NCI-H2081 treated with DMSO at 0.1 percent for 48 hours (cell line): ENCODE results near the gene SPIRE1.
"Not testable (repeated sequence)": the region's sequence is repeated elsewhere in the genome, so short reads cannot be mapped to it uniquely, and the experiment has no call there.

ENCODE experiments used
- DNase-seq: peaks from one replicate; lab custom pipeline; 2025; lab: John Stamatoyannopoulos, UW

SPIRE1 gene

GRCh38 chr18:12411456-12411855, 246.5 kb downstream of the SPIRE1 start:
- no peak for DNase-seq

- not testable (repeated sequence) for DNase-seq
Measured at GRCh38 chr18:12410747-12411146, 247.2 kb downstream of the SPIRE1 start.

GRCh38 chr18:12410081-12410481, 247.8 kb downstream of the SPIRE1 start:
- DNase-seq, result no peak

GRCh38 chr18:12409469-12409868, 248.4 kb downstream of the SPIRE1 start:
- no peak for DNase-seq

- no peak for DNase-seq
Measured at GRCh38 chr18:12408247-12408869, 249.5 kb downstream of the SPIRE1 start.

GRCh38 chr18:12406371-12407111, 251.4 kb downstream of the SPIRE1 start:
- DNase-seq, result no peak

GRCh38 chr18:12405066-12405465, 252.8 kb downstream of the SPIRE1 start:
- no peak for DNase-seq

GRCh38 chr18:12403601-12404506, 254.1 kb downstream of the SPIRE1 start:
- no peak for DNase-seq

GRCh38 chr18:12401881-12402280, 256.0 kb downstream of the SPIRE1 start:
- no peak for DNase-seq

GRCh38 chr18:12399231-12399630, 258.7 kb downstream of the SPIRE1 start:
- DNase-seq, result no peak

- no peak for DNase-seq
Measured at GRCh38 chr18:12398625-12399024, 259.3 kb downstream of the SPIRE1 start.

GRCh38 chr18:12397793-12398192, 260.1 kb downstream of the SPIRE1 start:
- DNase-seq, result no peak

- no peak for DNase-seq
Measured at GRCh38 chr18:12397254-12397653, 260.7 kb downstream of the SPIRE1 start.
